Measurements from ENCODE around the gene EXOC3L4. TPM values are rescaled to one million over a fixed set of nuclear protein-coding genes. Genes with fewer than 3 reads are reported as not detected.
A peak's percentile ranks its signal among the peaks of the same experiment; 100 is the strongest.

Gene EXOC3L4
- total and polyA plus RNA-seq, 9 of the 15 experiments (the other 6 are each of a cell fraction or from before 2014, with no cell fraction given), result 0.10 to 6.7 (median 0.98) TPM; not detected in 1

GRCh38 chr14:103055695-103056094 is 38.8 kb upstream of the EXOC3L4 start:
- TF ChIP-seq SRSF3 (IDR thresholded peaks at IDR 0.05; ENCODE audit: insufficient read depth, low read length) (no peak), ZFX (CRISPR knock-in tag; IDR thresholded peaks at IDR 0.05) (0 out of 2 replicates have a peak, but pooled peaks have one; percentile 23), CREM (IDR thresholded peaks at IDR 0.05; ENCODE audit: low read depth) (peak; percentile 41; the same call in 1 of the 2 replicates), RBM25 (IDR thresholded peaks at IDR 0.05; ENCODE audit: low read depth, low read length, severe bottlenecking) (no peak)
- no peaks in the 10 kb centered on the region for H3K27me3 ChIP-seq (ENCODE audit: control insufficient read depth in 2 of 2, insufficient read depth in 2 of 2, low read length in 2 of 2)
- 22% methylated on average over 8 of the region's 8 CpGs for WGBS (ENCODE audit: insufficient coverage, low coverage, missing lambda C conversion rate)

More at GRCh38 chr14:103055695-103056094, 38.8 kb upstream of the EXOC3L4 start:
- FAIRE-seq, result no peak
- H3K4me2 ChIP-seq (ENCODE audit: insufficient read depth, low read length), result peak overlapping the region; percentile 73
- no peaks in the 10 kb centered on the region for H3K36me3 ChIP-seq (ENCODE audit: control insufficient read depth, insufficient read depth, low read length)
- peak overlapping the region in 1 of 2 experiments; percentile 49; a peak in 2 of 4 replicates for H3K9ac ChIP-seq (ENCODE audit: insufficient read depth in 1 of 2, low read depth in 2 of 2, low read length in 2 of 2)
- H3K4me3 ChIP-seq, result peak overlapping the region; percentile 55
- no peaks in the 10 kb centered on the region for H4K20me1 ChIP-seq (replicated peaks; ENCODE audit: control insufficient read depth, insufficient read depth, low read length)
- intact Hi-C loops (cut with micrococcal nuclease) (no loop called here), in situ Hi-C loops (cut with MboI) (no loop called here)
- CTCF ChIA-PET (ENCODE audit: low intra/inter-chr PET ratio), result no interaction called here
- peaks cover 14 to 26% of the 10 kb centered on the region in 2 experiments; a peak in 4 of 5 replicates for H3K4me1 ChIP-seq (replicated peaks in 1 of 2; ENCODE audit: control insufficient read depth in 2 of 2, insufficient read depth in 2 of 2, low read length in 2 of 2)
- H3K9me3 ChIP-seq (replicated peaks; ENCODE audit: control insufficient read depth, insufficient read depth, low read depth, low read length), result no peaks in the 10 kb centered on the region
- H2AFZ ChIP-seq (ENCODE audit: low read depth, low read length), result peak overlapping the region; percentile 26
- POLR2A ChIA-PET, result interaction anchor here (0.6 to 1.0 kb wide), 3 partner anchors 18 to 114 kb away, joined by 3 to 4 read pairs (median 3); no protein-coding TSS in a partner anchor
- BruUV-seq (replicated peaks), result TSS peak; percentile 75
- H3K27ac ChIP-seq (ENCODE audit: extremely low read depth, low read depth, low read length), result peak overlapping the region; percentile 1; the same call in 2 of the 3 replicates
- H3K79me2 ChIP-seq (ENCODE audit: control insufficient read depth, insufficient read depth, low read length), result peaks cover 32% of the 10 kb centered on the region
- peak in 1 of 4 experiments; percentile 37 for DNase-seq (ENCODE audit: extremely low read depth in 1 of 4, low spot score in 3 of 4)
- no peaks in the 10 kb centered on the region for H3K9me1 ChIP-seq (ENCODE audit: control insufficient read depth, insufficient read depth, low read length)
- 0 out of 3 replicates have a peak, but pooled peaks have one; percentile 4 for ATAC-seq
